Activated B cell treated with CpG ODN at 0.5 μM for 24 hours (primary cell): ENCODE data around the gene LY9. TPM values are rescaled to one million over a fixed set of nuclear protein-coding genes. Genes with fewer than 3 reads are reported as not detected.

Experiments used
- ATAC-seq: fragments of 200-7000 bp; cut with Tn5 transposase; one replicate; pipeline ENCODE4 v1.10.0; 2021; ENCODE audit warnings: low read depth, mild to moderate bottlenecking, moderate library complexity
- CTCF ChIA-PET: fragments of 350-600 bp; sonication (Branson Sonifier 250); formaldehyde crosslinking; loops from one replicate; lab custom pipeline; 2021; ENCODE audit warnings: antibody characterized with exemption; lab: Charles Lee
- POLR2A ChIA-PET: fragments of 350-600 bp; sonication (Branson Sonifier 250); formaldehyde crosslinking; loops from one replicate; lab custom pipeline; 2021; ENCODE audit warnings: antibody characterized with exemption; lab: Charles Lee
- DNase-seq: peaks from one replicate; pipeline ENCODE4 v3.0.0; 2022
- H3K27ac Mint-ChIP-seq: one replicate; pipeline ENCODE4 v1.8.0; 2020; ENCODE audit warnings: mixed read lengths
- H3K27me3 Mint-ChIP-seq: one replicate; pipeline ENCODE4 v1.8.0; 2021; ENCODE audit warnings: mixed read lengths
- H3K36me3 Mint-ChIP-seq: one replicate; pipeline ENCODE4 v1.8.0; 2021; ENCODE audit warnings: low read depth, mixed read lengths
- H3K4me1 Mint-ChIP-seq: one replicate; pipeline ENCODE4 v1.8.0; 2021; ENCODE audit warnings: mixed read lengths
- H3K4me3 Mint-ChIP-seq: one replicate; pipeline ENCODE4 v1.8.0; 2020; ENCODE audit warnings: mild to moderate bottlenecking, mixed read lengths
- H3K9me3 Mint-ChIP-seq: one replicate; pipeline ENCODE4 v1.8.0; 2020; ENCODE audit warnings: mixed read lengths
- intact Hi-C: fragments of 100-400 bp; cut with micrococcal nuclease; formaldehyde crosslinking; loops from one replicate; pipeline ENCODE4 v1.15.1; 2024
- total RNA-seq: library from RNA; stranded (reverse); gene quantifications from 2 replicates; pipeline ENCODE4 v1.2.3, GENCODE V29; 2022
- TF ChIP-seq, protein P1 (sequence below): fragments of 200-600 bp; IDR thresholded peaks from one replicate; pipeline ENCODE4 v1.8.0; 2022; ENCODE audit warnings: antibody characterized with exemption, mild to moderate bottlenecking

LY9 gene
- total RNA-seq, 1 donor from 2014 or later: 71.6 TPM

DNA sequence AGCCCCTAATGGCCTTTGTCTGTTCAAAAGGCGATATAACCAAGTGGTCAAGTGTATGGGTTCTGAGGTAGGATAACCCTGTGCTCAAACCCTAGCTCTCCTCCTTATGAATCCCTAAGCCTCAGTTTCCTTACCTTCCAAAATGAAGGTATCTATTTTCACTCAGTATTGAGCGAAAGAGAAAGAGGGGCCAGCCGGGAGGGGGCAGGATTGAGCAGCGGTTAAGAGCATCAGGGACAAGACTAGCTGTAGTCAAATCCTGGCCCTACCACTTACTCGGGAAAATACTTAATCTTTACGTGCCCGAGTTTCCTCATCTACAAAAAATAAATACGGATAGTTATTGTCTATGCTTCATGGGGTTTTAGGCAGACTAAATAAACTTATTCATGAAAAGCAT is 25.7 kb downstream of the LY9 start:
- Mint-ChIP-seq H3K4me1 (no peaks in the 10 kb centered on the region), H3K36me3 (peaks cover 83% of the 10 kb centered on the region), H3K9me3 (no peaks in the 10 kb centered on the region), H3K27me3 (no peaks in the 10 kb centered on the region), H3K4me3 (no peak overlapping the region), H3K27ac (peak overlapping the region; percentile 57)
- ATAC-seq: no peak
- TF ChIP-seq, protein P1, sequence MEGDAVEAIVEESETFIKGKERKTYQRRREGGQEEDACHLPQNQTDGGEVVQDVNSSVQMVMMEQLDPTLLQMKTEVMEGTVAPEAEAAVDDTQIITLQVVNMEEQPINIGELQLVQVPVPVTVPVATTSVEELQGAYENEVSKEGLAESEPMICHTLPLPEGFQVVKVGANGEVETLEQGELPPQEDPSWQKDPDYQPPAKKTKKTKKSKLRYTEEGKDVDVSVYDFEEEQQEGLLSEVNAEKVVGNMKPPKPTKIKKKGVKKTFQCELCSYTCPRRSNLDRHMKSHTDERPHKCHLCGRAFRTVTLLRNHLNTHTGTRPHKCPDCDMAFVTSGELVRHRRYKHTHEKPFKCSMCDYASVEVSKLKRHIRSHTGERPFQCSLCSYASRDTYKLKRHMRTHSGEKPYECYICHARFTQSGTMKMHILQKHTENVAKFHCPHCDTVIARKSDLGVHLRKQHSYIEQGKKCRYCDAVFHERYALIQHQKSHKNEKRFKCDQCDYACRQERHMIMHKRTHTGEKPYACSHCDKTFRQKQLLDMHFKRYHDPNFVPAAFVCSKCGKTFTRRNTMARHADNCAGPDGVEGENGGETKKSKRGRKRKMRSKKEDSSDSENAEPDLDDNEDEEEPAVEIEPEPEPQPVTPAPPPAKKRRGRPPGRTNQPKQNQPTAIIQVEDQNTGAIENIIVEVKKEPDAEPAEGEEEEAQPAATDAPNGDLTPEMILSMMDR: no peak
- ChIA-PET POLR2A (no interaction called here), CTCF (interaction anchor here (0.6 to 1.1 kb wide), 2 partner anchors 10 to 137 kb away, joined by 3 read pairs; no protein-coding TSS in a partner anchor)
- no peak for DNase-seq
- intact Hi-C loops: no loop called here

DNA sequence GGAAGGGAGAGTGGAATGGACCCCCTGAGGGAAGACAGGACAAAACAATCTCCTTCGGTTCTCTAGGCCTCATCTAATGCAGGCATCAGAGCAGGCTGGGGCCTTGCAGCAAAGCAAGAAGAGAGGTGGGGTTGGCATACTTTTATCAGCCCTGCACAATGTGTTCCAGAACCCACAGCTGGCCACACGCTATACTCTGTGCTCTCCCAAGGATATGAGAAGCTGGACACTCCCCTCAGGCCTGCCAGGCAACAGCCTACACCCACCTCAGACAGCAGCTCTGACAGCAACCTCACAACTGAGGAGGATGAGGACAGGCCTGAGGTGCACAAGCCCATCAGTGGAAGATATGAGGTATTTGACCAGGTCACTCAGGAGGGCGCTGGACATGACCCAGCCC is 27.3 kb downstream of the LY9 start:
- intact Hi-C loops: no loop called here
- Mint-ChIP-seq H3K27me3 (no peaks in the 10 kb centered on the region), H3K27ac (peak overlapping the region; percentile 24), H3K36me3 (peaks cover 87% of the 10 kb centered on the region), H3K4me1 (no peaks in the 10 kb centered on the region), H3K4me3 (no peak overlapping the region), H3K9me3 (no peaks in the 10 kb centered on the region)
- TF ChIP-seq, protein P1: no peak
- DNase-seq (no peak), ATAC-seq (no peak)
- CTCF ChIA-PET: interaction anchor here (1.4 kb wide), 2 partner anchors 10 to 97 kb away, joined by 4 read pairs; no protein-coding TSS in a partner anchor
- POLR2A ChIA-PET: no interaction called here

DNA sequence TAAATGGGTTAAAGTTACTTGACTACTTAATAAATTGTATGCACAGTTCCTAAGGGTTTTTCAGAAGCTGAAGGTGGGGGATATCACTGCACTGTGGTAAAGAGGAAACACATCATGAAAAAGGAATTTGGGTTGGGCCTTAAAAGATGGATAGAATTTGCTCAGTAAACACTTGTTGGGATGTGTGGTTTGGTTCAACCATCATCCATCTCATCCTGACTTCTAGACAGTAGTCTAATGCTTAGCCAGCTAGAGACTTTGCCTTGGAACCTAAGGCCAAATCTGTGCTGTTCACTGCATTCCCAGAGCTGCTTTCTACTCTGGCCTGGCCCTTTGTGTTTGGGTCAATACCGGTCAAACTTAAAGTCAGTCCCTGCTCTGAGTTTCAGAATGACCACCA is 30.6 kb downstream of the LY9 start:
- H3K4me1 Mint-ChIP-seq: peaks cover 7% of the 10 kb centered on the region
- no peaks in the 10 kb centered on the region for H3K9me3 Mint-ChIP-seq
- no peak overlapping the region for H3K4me3 Mint-ChIP-seq
- H3K27me3 Mint-ChIP-seq: no peaks in the 10 kb centered on the region
- intact Hi-C loops: no loop called here
- ATAC-seq: no peak
- ChIA-PET CTCF (interaction anchor here (1.2 to 1.9 kb wide), 3 partner anchors 10 to 101 kb away, joined by 4 to 5 read pairs (median 4); no protein-coding TSS in a partner anchor), POLR2A (no interaction called here)
- DNase-seq: no peak
- TF ChIP-seq, protein P1: no peak
- H3K36me3 Mint-ChIP-seq: peaks cover 83% of the 10 kb centered on the region
- H3K27ac Mint-ChIP-seq: peak overlapping the region; percentile 63

DNA sequence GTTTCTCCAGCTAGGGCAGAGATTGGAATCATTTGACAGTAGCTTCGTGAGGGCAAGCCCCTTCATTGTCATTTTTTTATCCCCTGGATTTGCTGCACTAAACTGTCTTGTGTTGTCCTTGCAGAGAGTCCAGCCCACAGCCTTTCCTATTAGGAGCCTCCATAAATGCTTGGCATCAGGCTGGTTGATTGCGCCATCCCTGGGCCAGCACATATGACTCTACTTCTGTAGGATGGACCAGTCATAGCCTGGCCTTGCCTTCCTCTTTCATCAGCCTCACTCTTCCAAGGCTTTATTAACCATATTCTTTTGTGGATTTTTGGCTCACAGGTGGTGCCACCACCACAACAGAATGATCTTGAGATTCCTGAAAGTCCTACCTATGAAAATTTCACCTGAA is 31.4 kb downstream of the LY9 start:
- Mint-ChIP-seq H3K9me3 (no peaks in the 10 kb centered on the region), H3K27me3 (no peaks in the 10 kb centered on the region), H3K4me3 (no peak overlapping the region), H3K27ac (peak overlapping the region; percentile 18), H3K36me3 (peaks cover 74% of the 10 kb centered on the region), H3K4me1 (peaks cover 7% of the 10 kb centered on the region)
- ATAC-seq (no peak), DNase-seq (no peak)
- intact Hi-C loops: no loop called here
- POLR2A ChIA-PET: interaction anchor here (0.5 kb wide), 1 partner anchor 77 kb away, joined by 4 read pairs; no protein-coding TSS in a partner anchor
- TF ChIP-seq, protein P1: no peak
- CTCF ChIA-PET: interaction anchor here (0.6 to 1.9 kb wide), 4 partner anchors 9 to 102 kb away, joined by 3 to 5 read pairs (median 4); no protein-coding TSS in a partner anchor

DNA sequence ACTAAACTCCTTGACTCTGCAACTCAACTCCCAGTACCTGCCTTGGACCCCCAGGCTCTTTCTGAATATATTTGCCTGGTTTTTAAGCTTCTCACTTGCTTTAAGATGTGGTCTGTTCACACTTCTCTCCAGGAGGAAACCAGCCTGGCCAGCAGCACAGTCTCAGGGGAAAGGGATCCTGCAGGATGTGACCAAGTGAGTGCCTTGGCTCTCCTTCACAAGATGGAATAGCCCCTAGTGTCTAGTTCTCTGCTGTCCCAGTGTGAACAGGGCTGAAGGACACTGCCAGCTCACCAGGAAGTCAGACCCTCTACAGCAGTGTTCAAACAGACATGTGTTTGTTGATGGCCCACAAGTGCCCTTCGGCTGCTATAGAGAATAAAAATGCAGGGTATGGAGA is 33.8 kb downstream of the LY9 start:
- DNase-seq (no peak), ATAC-seq (no peak)
- Mint-ChIP-seq H3K27me3 (no peaks in the 10 kb centered on the region), H3K9me3 (no peaks in the 10 kb centered on the region), H3K27ac (peak overlapping the region; percentile 68), H3K4me1 (peaks cover 8% of the 10 kb centered on the region), H3K4me3 (no peak overlapping the region), H3K36me3 (peaks cover 52% of the 10 kb centered on the region)
- ChIA-PET POLR2A (no interaction called here), CTCF (interaction anchor here (0.6 to 4.3 kb wide), 11 partner anchors 11 to 175 kb away, joined by 3 to 38 read pairs (median 13); partner anchors contain the start of genes ITLN2 and LY9)
- intact Hi-C loops: loop anchor here (1.0 to 5.0 kb wide), 5 partner anchors 32 to 148 kb away; partner anchors contain the start of gene LY9
- TF ChIP-seq, protein P1: no peak
